K562 (cell line): Measurements from ENCODE around the gene TMEM178A. TPM values are rescaled to one million over a fixed set of nuclear protein-coding genes. Genes with fewer than 3 reads are reported as not detected.
A peak's percentile ranks its signal among the peaks of the same experiment; 100 is the strongest.

ENCODE experiments used
- ATAC-seq: fragments of 200-7000 bp; cut with Tn5 transposase; 3 replicates; pipeline ENCODE4 v1.9.1; 2020; ENCODE audit warnings: moderate library complexity
- BruUV-seq: library from RNA; stranded (reverse); fragments of 400-500 nt; replicated peaks from 2 replicates; lab custom pipeline; 2021; lab: Mats Ljungman, UMichigan
- CTCF ChIA-PET: fragments of 300-600 bp; formaldehyde crosslinking; extraction: SDS; loops from one replicate; lab custom pipeline; 2021; ENCODE audit warnings: low intra/inter-chr PET ratio; lab: Yijun Ruan, JAX
- POLR2A ChIA-PET: fragments of 300-600, 350-650 bp; sonication (Branson Sonifier 250); formaldehyde crosslinking; extraction: SDS; loops from one replicate; lab custom pipeline; 2021; ENCODE audit warnings: antibody characterized with exemption, inconsistent platforms; lab: Yijun Ruan, JAX
- DNase-seq, 4 experiments: peaks; one replicate each; pipeline versions ENCODE4 v3.0.0 to v3.0.0-alpha.2; 2011 to 2018; ENCODE audit warnings: low spot score in 3 of 4, mixed read lengths in 3 of 4; ENCODE audit errors: extremely low read depth in 1 of 4
- FAIRE-seq: peaks from 2 replicates; lab custom pipeline; 2011; peaks lifted over from hg19 to GRCh38; lab: Jason Lieb, UNC
- H2AFZ ChIP-seq: 2 replicates; pipeline ENCODE4 v1.6.0; 2011; ENCODE audit warnings: low read depth, low read length, control low read depth, inconsistent platforms
- H3K27ac ChIP-seq: fragments of 200-600 bp; 3 replicates; pipeline ENCODE4 v1.8.0; 2011; ENCODE audit warnings: low read depth, mild to moderate bottlenecking, control low read depth, inconsistent platforms, low read length, moderate library complexity, mixed read lengths; ENCODE audit errors: extremely low read depth
- H3K27me3 ChIP-seq, 2 experiments: fragments of 300-600 bp in 1 of 2; 2 replicates in 1 of 2; 3 replicates in 1 of 2; pipeline versions ENCODE4 v1.6.0 to v1.8.0; 2011; ENCODE audit warnings: inconsistent platforms in 2 of 2, low read length in 2 of 2, mild to moderate bottlenecking in 1 of 2, mixed read lengths in 1 of 2, moderate library complexity in 1 of 2; ENCODE audit not compliant: control insufficient read depth in 2 of 2, insufficient read depth in 2 of 2
- H3K36me3 ChIP-seq: fragments of 300-600 bp; 3 replicates; pipeline ENCODE4 v1.8.0; 2011; ENCODE audit warnings: mild to moderate bottlenecking, low read length, inconsistent platforms; ENCODE audit not compliant: control insufficient read depth, insufficient read depth
- H3K4me1 ChIP-seq, 2 experiments: fragments of 200-600 bp in 1 of 2; replicated peaks in 1 of 2; 2 replicates in 1 of 2; 3 replicates in 1 of 2; pipeline versions ENCODE4 v1.5.1 to v1.8.0; 2011; ENCODE audit warnings: inconsistent platforms in 2 of 2, low read length in 2 of 2, mild to moderate bottlenecking in 1 of 2, mixed read lengths in 1 of 2, moderate library complexity in 1 of 2; ENCODE audit not compliant: control insufficient read depth in 2 of 2, insufficient read depth in 2 of 2
- H3K4me2 ChIP-seq: 2 replicates; pipeline ENCODE4 v1.6.1; 2011; ENCODE audit warnings: low read length, control low read depth, inconsistent platforms, mixed read lengths; ENCODE audit not compliant: insufficient read depth
- H3K4me3 ChIP-seq: fragments of 200-600 bp; sonication (generic), shearing (Covaris generic); 2 replicates; pipeline ENCODE4 v1.5.1; 2016; ENCODE audit warnings: control low read depth, inconsistent platforms
- H3K79me2 ChIP-seq: fragments of 200-600 bp; 3 replicates; pipeline ENCODE4 v1.8.0; 2011; ENCODE audit warnings: low read length, inconsistent platforms; ENCODE audit not compliant: control insufficient read depth, insufficient read depth
- H3K9ac ChIP-seq, 2 experiments: 2 replicates each; pipeline versions ENCODE4 v1.6.0 to v1.6.1; 2011; ENCODE audit warnings: low read depth in 2 of 2, low read length in 2 of 2, control low read depth in 1 of 2, inconsistent platforms in 1 of 2, mild to moderate bottlenecking in 1 of 2, mixed read lengths in 1 of 2; ENCODE audit not compliant: insufficient read depth in 1 of 2
- H3K9me1 ChIP-seq: one replicate; pipeline ENCODE4 v1.6.0; 2011; ENCODE audit warnings: inconsistent platforms, mild to moderate bottlenecking, low read length, moderate library complexity; ENCODE audit not compliant: control insufficient read depth, insufficient read depth
- H3K9me3 ChIP-seq: replicated peaks from 2 replicates; pipeline ENCODE4 v1.5.1; 2011; ENCODE audit warnings: low read depth, low read length, inconsistent platforms; ENCODE audit not compliant: control insufficient read depth, insufficient read depth
- H4K20me1 ChIP-seq: replicated peaks from 2 replicates; pipeline ENCODE4 v1.6.1; 2011; ENCODE audit warnings: low read length, inconsistent platforms, mixed read lengths; ENCODE audit not compliant: control insufficient read depth, insufficient read depth
- CSDE1 ChIP-seq, 2 experiments: fragments of 450-650 bp; IDR thresholded peaks; 2 replicates each; pipeline ENCODE4 v1.6.1; 2016; ENCODE audit warnings: mild to moderate bottlenecking in 1 of 2
- EP300 ChIP-seq: IDR thresholded peaks from 2 replicates; pipeline ENCODE4 v1.6.1; 2012; ENCODE audit warnings: low read length, improper control_type of control experiment
- FIP1L1 ChIP-seq: fragments of 200-400 bp; formaldehyde crosslinking; IDR thresholded peaks from 2 replicates; pipeline ENCODE4 v1.6.1; 2018; ENCODE audit warnings: mild to moderate bottlenecking, low read depth, low read length; ENCODE audit not compliant: poor library complexity, severe bottlenecking
- HIVEP1 ChIP-seq: fragments of 250-450 bp; sonication (Bioruptor Pico); IDR thresholded peaks from 2 replicates; pipeline ENCODE4 v1.4.0; 2020; ENCODE audit warnings: mild to moderate bottlenecking
- MCM5 ChIP-seq: fragments of 450-650 bp; IDR thresholded peaks from 2 replicates; pipeline ENCODE4 v1.6.1; 2016; ENCODE audit warnings: low read depth
- RAD21 ChIP-seq, 2 experiments: fragments of 250-450 bp in 1 of 2; fragments of 450-650 bp in 1 of 2; sonication (Bioruptor Pico) in 1 of 2; formaldehyde crosslinking in 1 of 2; IDR thresholded peaks in 1 of 2; conservative IDR thresholded peaks in 1 of 2; 2 replicates each; pipeline versions ENCODE4 v1.4.0 to v1.8.0; 2020 to 2022; ENCODE audit warnings: mild to moderate bottlenecking in 2 of 2, moderate library complexity in 1 of 2
- ZNF699 ChIP-seq: fragments of 250-450 bp; sonication (Bioruptor Pico); IDR thresholded peaks from 2 replicates; pipeline ENCODE4 v1.8.0; 2021; ENCODE audit warnings: mild to moderate bottlenecking, moderate library complexity; ENCODE audit not compliant: insufficient replicate concordance
- ZZZ3 ChIP-seq: fragments of 450-650 bp; IDR thresholded peaks from 2 replicates; pipeline ENCODE4 v1.6.1; 2016; ENCODE audit warnings: antibody characterized with exemption, mild to moderate bottlenecking, moderate library complexity
- WGBS: fragments of 100-300 bp; shearing (Covaris generic); methylation state at CpG from one replicate; pipeline ENCODE4 v1.1.6; 2016; ENCODE audit warnings: low coverage, mixed read lengths; ENCODE audit not compliant: insufficient coverage; ENCODE audit errors: missing lambda C conversion rate; 5-methylcytosine and 5-hydroxymethylcytosine counted together
- in situ Hi-C: fragments of 300-500 bp; cut with MboI; formaldehyde crosslinking; loops from 4 replicates; pipeline ENCODE4 v1.15.0; 2018; ENCODE audit warnings: inconsistent platforms, mixed read lengths
- intact Hi-C: fragments of 100-400 bp; cut with micrococcal nuclease; formaldehyde crosslinking; loops from 2 replicates; pipeline ENCODE4 v1.14.2; 2022
- polyA plus RNA-seq, 8 experiments: library from polyadenylated mRNA; depleted of rRNA in 4 of 8; stranded (reverse) in 5 of 8; unstranded in 3 of 8; fragments of >200 nt; fragmentation: Nextera tagmentation in 2 of 8; fragmentation: Illumina TruSeq in 1 of 8; extraction: Ambion mirVana in 2 of 8; extraction: Trizol in 1 of 8; gene quantifications; 2 replicates each; pipeline versions ENCODE4 v1.2.1 to v1.2.3, GENCODE V29; 2011 to 2014; ENCODE audit warnings: inconsistent platforms in 1 of 8, missing spikeins in 1 of 8
- total RNA-seq, 7 experiments: library from RNA; depleted of rRNA in 6 of 7; stranded (reverse); fragments of >200 nt in 6 of 7; fragmentation: Illumina TruSeq in 2 of 7; extraction: Trizol in 2 of 7; gene quantifications; 2 replicates each; pipeline versions ENCODE4 v1.2.1 to v1.2.3, GENCODE V29; 2011 to 2021; ENCODE audit warnings: low replicate concordance in 1 of 7
- TF ChIP-seq, protein P1 (sequence below): fragments of 250-450 bp; sonication (Bioruptor Pico); IDR thresholded peaks from 2 replicates; pipeline ENCODE4 v1.9.0; 2021; ENCODE audit warnings: mild to moderate bottlenecking, inconsistent platforms
- TF ChIP-seq, protein P2 (sequence below), 2 experiments: IDR thresholded peaks; 2 replicates each; pipeline ENCODE4 v1.6.1; 2012; ENCODE audit warnings: improper control_type of control experiment in 2 of 2, low read depth in 2 of 2, low read length in 2 of 2, borderline replicate concordance in 1 of 2
- TF ChIP-seq, protein P3 (sequence below): fragments of 250-450 bp; sonication (Bioruptor Pico); IDR thresholded peaks from 2 replicates; pipeline ENCODE4 v1.5.0; 2021; ENCODE audit warnings: mild to moderate bottlenecking, borderline replicate concordance
- TF ChIP-seq, protein P4 (sequence below): sonication (generic); formaldehyde crosslinking; IDR thresholded peaks from 2 replicates; pipeline ENCODE4 v1.9.0; 2022; ENCODE audit warnings: mild to moderate bottlenecking, missing genetic modification reagents

TMEM178A gene
- total and polyA plus RNA-seq, 9 of the 15 experiments (the other 6 are each of a cell fraction or from before 2014, with no cell fraction given): 0.04 to 0.17 TPM; not detected in 7

DNA sequence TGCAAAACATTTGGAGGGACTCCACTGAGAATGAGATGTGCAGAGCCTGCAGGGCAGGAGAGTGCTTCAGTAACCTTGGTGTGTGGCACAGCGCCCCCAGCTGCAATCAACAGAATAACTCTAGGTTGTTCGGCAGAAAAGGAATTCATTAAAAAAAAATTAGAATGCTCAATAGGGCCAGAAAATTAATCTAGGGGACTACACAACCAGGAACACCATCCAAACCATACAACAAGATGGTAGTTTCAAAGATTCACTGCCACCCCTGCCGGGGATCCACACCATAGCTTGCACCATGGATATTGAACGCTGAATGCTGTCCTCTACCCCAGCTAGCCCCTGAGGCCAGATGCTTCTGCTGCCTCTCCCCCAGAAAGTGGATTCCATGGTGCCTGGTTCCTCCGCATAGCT lies 63.2 kb downstream of the TMEM178A start (continued):
- TF ChIP-seq RAD21 (CRISPR knock-in tag; conservative IDR thresholded peaks at IDR 0.05 in 1 of 2, IDR thresholded peaks at IDR 0.05 in 1 of 2): peak; percentile 30 to 63; a peak in 3 of 4 replicates

DNA sequence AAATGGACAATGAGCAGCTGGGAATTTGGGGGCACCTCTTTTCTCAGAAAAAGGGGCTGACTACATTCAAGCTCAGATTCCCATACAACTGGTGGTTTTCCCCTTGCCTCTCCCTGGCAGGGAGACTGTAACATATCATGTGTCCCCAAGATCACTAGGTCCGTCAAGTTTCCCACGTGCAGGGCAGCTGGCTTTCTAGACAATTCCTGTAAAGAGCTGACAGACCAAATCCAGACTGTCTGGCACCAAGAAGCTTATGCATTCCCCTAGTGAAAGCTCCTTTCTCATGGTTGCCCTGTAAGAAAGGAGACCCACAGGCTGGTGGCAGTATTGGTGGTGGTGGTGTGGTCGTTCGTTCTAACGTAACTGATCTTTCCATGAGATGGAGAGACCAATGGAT lies 64.6 kb downstream of the TMEM178A start:
- H3K9me1 ChIP-seq: no peaks in the 10 kb centered on the region
- CTCF ChIA-PET: interaction anchor here (0.7 to 1.8 kb wide), 4 partner anchors 351 to 671 kb away, joined by 3 to 9 read pairs (median 4); no protein-coding TSS in a partner anchor
- intact Hi-C loops: loop anchor here (1.0 to 5.0 kb wide), 5 partner anchors 137 to 497 kb away; partner anchors contain the start of gene MAP4K3
- TF ChIP-seq, protein P1, sequence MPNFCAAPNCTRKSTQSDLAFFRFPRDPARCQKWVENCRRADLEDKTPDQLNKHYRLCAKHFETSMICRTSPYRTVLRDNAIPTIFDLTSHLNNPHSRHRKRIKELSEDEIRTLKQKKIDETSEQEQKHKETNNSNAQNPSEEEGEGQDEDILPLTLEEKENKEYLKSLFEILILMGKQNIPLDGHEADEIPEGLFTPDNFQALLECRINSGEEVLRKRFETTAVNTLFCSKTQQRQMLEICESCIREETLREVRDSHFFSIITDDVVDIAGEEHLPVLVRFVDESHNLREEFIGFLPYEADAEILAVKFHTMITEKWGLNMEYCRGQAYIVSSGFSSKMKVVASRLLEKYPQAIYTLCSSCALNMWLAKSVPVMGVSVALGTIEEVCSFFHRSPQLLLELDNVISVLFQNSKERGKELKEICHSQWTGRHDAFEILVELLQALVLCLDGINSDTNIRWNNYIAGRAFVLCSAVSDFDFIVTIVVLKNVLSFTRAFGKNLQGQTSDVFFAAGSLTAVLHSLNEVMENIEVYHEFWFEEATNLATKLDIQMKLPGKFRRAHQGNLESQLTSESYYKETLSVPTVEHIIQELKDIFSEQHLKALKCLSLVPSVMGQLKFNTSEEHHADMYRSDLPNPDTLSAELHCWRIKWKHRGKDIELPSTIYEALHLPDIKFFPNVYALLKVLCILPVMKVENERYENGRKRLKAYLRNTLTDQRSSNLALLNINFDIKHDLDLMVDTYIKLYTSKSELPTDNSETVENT (CRISPR knock-in tag): no peak
- TF ChIP-seq, protein P2, sequence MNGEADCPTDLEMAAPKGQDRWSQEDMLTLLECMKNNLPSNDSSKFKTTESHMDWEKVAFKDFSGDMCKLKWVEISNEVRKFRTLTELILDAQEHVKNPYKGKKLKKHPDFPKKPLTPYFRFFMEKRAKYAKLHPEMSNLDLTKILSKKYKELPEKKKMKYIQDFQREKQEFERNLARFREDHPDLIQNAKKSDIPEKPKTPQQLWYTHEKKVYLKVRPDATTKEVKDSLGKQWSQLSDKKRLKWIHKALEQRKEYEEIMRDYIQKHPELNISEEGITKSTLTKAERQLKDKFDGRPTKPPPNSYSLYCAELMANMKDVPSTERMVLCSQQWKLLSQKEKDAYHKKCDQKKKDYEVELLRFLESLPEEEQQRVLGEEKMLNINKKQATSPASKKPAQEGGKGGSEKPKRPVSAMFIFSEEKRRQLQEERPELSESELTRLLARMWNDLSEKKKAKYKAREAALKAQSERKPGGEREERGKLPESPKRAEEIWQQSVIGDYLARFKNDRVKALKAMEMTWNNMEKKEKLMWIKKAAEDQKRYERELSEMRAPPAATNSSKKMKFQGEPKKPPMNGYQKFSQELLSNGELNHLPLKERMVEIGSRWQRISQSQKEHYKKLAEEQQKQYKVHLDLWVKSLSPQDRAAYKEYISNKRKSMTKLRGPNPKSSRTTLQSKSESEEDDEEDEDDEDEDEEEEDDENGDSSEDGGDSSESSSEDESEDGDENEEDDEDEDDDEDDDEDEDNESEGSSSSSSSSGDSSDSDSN (IDR thresholded peaks at IDR 0.05; ENCODE audit: borderline replicate concordance in 1 of 2, low read depth in 2 of 2, low read length in 2 of 2): no peak
- TF ChIP-seq ZNF699 (no peak), CSDE1 (IDR thresholded peaks at IDR 0.05) (no peak), ZZZ3 (no peak), HIVEP1 (CRISPR knock-in tag) (no peak), MCM5 (no peak), EP300 (no peak), FIP1L1 (no peak)
- TF ChIP-seq, protein P3, sequence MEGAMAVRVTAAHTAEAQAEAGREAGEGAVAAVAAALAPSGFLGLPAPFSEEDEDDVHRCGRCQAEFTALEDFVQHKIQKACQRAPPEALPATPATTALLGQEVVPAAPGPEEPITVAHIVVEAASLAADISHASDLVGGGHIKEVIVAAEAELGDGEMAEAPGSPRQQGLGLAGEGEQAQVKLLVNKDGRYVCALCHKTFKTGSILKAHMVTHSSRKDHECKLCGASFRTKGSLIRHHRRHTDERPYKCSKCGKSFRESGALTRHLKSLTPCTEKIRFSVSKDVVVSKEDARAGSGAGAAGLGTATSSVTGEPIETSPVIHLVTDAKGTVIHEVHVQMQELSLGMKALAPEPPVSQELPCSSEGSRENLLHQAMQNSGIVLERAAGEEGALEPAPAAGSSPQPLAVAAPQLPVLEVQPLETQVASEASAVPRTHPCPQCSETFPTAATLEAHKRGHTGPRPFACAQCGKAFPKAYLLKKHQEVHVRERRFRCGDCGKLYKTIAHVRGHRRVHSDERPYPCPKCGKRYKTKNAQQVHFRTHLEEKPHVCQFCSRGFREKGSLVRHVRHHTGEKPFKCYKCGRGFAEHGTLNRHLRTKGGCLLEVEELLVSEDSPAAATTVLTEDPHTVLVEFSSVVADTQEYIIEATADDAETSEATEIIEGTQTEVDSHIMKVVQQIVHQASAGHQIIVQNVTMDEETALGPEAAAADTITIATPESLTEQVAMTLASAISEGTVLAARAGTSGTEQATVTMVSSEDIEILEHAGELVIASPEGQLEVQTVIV (CRISPR knock-in tag): no peak
- TF ChIP-seq, protein P4, sequence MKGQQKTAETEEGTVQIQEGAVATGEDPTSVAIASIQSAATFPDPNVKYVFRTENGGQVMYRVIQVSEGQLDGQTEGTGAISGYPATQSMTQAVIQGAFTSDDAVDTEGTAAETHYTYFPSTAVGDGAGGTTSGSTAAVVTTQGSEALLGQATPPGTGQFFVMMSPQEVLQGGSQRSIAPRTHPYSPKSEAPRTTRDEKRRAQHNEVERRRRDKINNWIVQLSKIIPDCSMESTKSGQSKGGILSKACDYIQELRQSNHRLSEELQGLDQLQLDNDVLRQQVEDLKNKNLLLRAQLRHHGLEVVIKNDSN (CRISPR knock-in tag): no peak

More for the DNA sequence above, 64.6 kb downstream of the TMEM178A start:
- H3K4me1 ChIP-seq: no peaks in the 10 kb centered on the region
- FAIRE-seq (peak; percentile 6), ATAC-seq (no peak), DNase-seq (no peak)
- H2AFZ ChIP-seq: no peak overlapping the region
- peaks cover 2% of the 10 kb centered on the region; the same call in 1 of the 2 replicates for H4K20me1 ChIP-seq
- H3K27me3 ChIP-seq: peaks cover 0 to 8% of the 10 kb centered on the region in 2 experiments; a peak in 1 of 5 replicates
- H3K4me2 ChIP-seq: no peak overlapping the region
- WGBS: 71% methylated on average over 5 of the region's 5 CpGs
- no peak overlapping the region for H3K27ac ChIP-seq
- in situ Hi-C loops: no loop called here
- H3K9ac ChIP-seq: no peak overlapping the region
- no TSS peak for BruUV-seq
- H3K36me3 ChIP-seq: peaks cover 24% of the 10 kb centered on the region
- H3K79me2 ChIP-seq: no peaks in the 10 kb centered on the region
- H3K4me3 ChIP-seq: no peak overlapping the region
- H3K9me3 ChIP-seq: no peaks in the 10 kb centered on the region
- POLR2A ChIA-PET: no interaction called here
